Upper lobe of right lung (tissue), 1 donor: Measurements from ENCODE around the gene CBR3. TPM values are rescaled to one million over a fixed set of nuclear protein-coding genes. Genes with fewer than 3 reads are reported as not detected.

ENCODE experiments used
- ATAC-seq: fragments of 200-7000 bp; cut with Tn5 transposase; one replicate; pipeline ENCODE4 v1.9.1; 2020; ENCODE audit warnings: mild to moderate bottlenecking, moderate library complexity
- DNase-seq: peaks from one replicate; pipeline ENCODE4 v3.0.0-alpha.2; 2020
- H3K27ac ChIP-seq: fragments of 200-600 bp; one replicate; pipeline ENCODE4 v1.8.0; 2022
- H3K27me3 ChIP-seq: fragments of 200-600 bp; one replicate; pipeline ENCODE4 v1.8.0; 2022; ENCODE audit warnings: mild to moderate bottlenecking
- H3K36me3 ChIP-seq: fragments of 200-600 bp; one replicate; pipeline ENCODE4 v1.8.0; 2022
- H3K4me1 ChIP-seq: fragments of 200-600 bp; one replicate; pipeline ENCODE4 v1.8.0; 2022
- H3K4me3 ChIP-seq: fragments of 200-600 bp; one replicate; pipeline ENCODE4 v1.8.0; 2022; ENCODE audit warnings: mild to moderate bottlenecking
- H3K9me3 ChIP-seq: fragments of 200-600 bp; one replicate; pipeline ENCODE4 v1.8.0; 2022
- intact Hi-C: fragments of 100-400 bp; cut with DNase I; formaldehyde crosslinking; loops from one replicate; pipeline ENCODE4 v1.11.0; 2022
- total RNA-seq: library from RNA; stranded (reverse); fragmentation: NEBNext Ultra II Directional; extraction: Animal tissue kit (Norgen Biotek cat#: 25700); gene quantifications from one replicate; pipeline ENCODE4 v1.2.1, GENCODE V29; 2021
- TF ChIP-seq, protein P1 (sequence below): fragments of 200-600 bp; IDR thresholded peaks from one replicate; pipeline ENCODE4 v1.8.0; 2022; ENCODE audit warnings: antibody characterized with exemption
- donor health status: DM: no; HTN: yes; CAD: no; lungs with severe emphysema.

The CBR3 gene
- total RNA-seq, 1 donor from 2014 or later: 4.1 TPM

DNA sequence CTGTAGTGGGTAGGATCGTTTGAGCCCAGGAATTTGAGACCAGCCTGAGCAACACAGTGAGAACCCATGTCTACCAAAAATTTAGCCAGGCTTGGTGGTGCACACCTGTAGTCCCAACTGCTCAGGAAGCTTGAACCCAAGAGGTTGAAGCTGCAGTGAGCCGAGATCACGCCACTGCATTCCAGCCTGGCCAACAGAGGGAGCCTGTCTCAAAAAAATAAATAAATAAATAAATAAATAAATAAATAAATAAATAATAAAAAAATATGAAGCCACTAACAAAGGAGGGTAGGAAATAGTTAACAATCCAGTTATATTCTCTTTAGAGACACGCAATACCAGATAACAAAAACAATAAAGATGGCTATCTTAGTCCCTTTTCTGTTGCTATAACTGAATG, 11.9 kb upstream of the CBR3 start:
- Histone ChIP-seq H3K4me1 (no peaks in the 10 kb centered on the region), H3K9me3 (no peaks in the 10 kb centered on the region), H3K27ac (no peak overlapping the region), H3K36me3 (no peaks in the 10 kb centered on the region), H3K27me3 (no peaks in the 10 kb centered on the region), H3K4me3 (no peak overlapping the region)
- ATAC-seq: no peak
- DNase-seq: no peak
- intact Hi-C loops: no loop called here
- TF ChIP-seq, protein P1, sequence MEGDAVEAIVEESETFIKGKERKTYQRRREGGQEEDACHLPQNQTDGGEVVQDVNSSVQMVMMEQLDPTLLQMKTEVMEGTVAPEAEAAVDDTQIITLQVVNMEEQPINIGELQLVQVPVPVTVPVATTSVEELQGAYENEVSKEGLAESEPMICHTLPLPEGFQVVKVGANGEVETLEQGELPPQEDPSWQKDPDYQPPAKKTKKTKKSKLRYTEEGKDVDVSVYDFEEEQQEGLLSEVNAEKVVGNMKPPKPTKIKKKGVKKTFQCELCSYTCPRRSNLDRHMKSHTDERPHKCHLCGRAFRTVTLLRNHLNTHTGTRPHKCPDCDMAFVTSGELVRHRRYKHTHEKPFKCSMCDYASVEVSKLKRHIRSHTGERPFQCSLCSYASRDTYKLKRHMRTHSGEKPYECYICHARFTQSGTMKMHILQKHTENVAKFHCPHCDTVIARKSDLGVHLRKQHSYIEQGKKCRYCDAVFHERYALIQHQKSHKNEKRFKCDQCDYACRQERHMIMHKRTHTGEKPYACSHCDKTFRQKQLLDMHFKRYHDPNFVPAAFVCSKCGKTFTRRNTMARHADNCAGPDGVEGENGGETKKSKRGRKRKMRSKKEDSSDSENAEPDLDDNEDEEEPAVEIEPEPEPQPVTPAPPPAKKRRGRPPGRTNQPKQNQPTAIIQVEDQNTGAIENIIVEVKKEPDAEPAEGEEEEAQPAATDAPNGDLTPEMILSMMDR: peak; percentile 51

GRCh38 chr21:36124395-36124794, 10.5 kb upstream of the CBR3 start:
- TF ChIP-seq, protein P1: no peak
- Histone ChIP-seq H3K4me3 (no peak overlapping the region), H3K4me1 (peaks cover under 1% of the 10 kb centered on the region), H3K36me3 (no peaks in the 10 kb centered on the region), H3K27ac (no peak overlapping the region), H3K9me3 (no peaks in the 10 kb centered on the region), H3K27me3 (no peaks in the 10 kb centered on the region)
- intact Hi-C loops: no loop called here
- no peak for ATAC-seq
- no peak for DNase-seq

GRCh38 chr21:36125512-36126207, 9.2 kb upstream of the CBR3 start:
- no peak overlapping the region for H3K4me3 ChIP-seq
- H3K4me1 ChIP-seq: peaks cover 6% of the 10 kb centered on the region
- no peaks in the 10 kb centered on the region for H3K9me3 ChIP-seq
- TF ChIP-seq, protein P1: peak; percentile 94
- no peak overlapping the region for H3K27ac ChIP-seq
- ATAC-seq (peak; percentile 75), DNase-seq (peak; percentile 70)
- no peaks in the 10 kb centered on the region for H3K36me3 ChIP-seq
- intact Hi-C loops: no loop called here
- no peaks in the 10 kb centered on the region for H3K27me3 ChIP-seq

- intact Hi-C loops: no loop called here
- ATAC-seq: no peak
- Histone ChIP-seq H3K4me3 (no peak overlapping the region), H3K27ac (no peak overlapping the region), H3K4me1 (peaks cover 8% of the 10 kb centered on the region), H3K9me3 (no peaks in the 10 kb centered on the region), H3K27me3 (no peaks in the 10 kb centered on the region), H3K36me3 (no peaks in the 10 kb centered on the region)
- TF ChIP-seq, protein P1: no peak
- DNase-seq: peak; percentile 21
These were observed 8.7 kb upstream of the CBR3 start for GRCh38 chr21:36126208-36126565.

- Histone ChIP-seq H3K36me3 (no peaks in the 10 kb centered on the region), H3K9me3 (no peaks in the 10 kb centered on the region), H3K4me1 (peaks cover 8% of the 10 kb centered on the region), H3K4me3 (no peak overlapping the region), H3K27ac (no peak overlapping the region), H3K27me3 (no peaks in the 10 kb centered on the region)
- DNase-seq (peak; percentile 18), ATAC-seq (no peak)
- TF ChIP-seq, protein P1: no peak
- intact Hi-C loops: no loop called here
These were observed 8.2 kb upstream of the CBR3 start for GRCh38 chr21:36126621-36127110.
